Measurements from ENCODE around the gene GCC2.
"Not testable (repeated sequence)": the region's sequence is repeated elsewhere in the genome, so short reads cannot be mapped to it uniquely, and the experiment has no call there.

DNA sequence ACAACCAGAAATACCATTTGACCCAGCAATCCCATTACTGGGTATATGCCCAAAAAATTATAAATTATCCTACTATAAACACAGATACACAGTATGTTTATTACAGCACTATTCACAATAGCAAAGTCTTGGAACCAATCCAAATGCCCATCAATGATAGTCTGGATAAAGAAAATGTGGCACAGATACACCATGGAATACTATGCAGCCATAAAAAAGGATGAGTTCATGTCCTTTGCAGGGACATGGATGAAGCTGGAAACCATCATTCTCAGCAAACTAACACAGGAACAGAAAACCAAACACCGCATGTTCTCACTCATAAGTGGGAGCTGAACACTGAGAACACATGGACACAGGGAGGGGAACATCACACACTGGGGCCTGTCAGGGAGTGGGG lies 13.4 kb upstream of the GCC2 start:
- TF ChIP-seq, protein P1, sequence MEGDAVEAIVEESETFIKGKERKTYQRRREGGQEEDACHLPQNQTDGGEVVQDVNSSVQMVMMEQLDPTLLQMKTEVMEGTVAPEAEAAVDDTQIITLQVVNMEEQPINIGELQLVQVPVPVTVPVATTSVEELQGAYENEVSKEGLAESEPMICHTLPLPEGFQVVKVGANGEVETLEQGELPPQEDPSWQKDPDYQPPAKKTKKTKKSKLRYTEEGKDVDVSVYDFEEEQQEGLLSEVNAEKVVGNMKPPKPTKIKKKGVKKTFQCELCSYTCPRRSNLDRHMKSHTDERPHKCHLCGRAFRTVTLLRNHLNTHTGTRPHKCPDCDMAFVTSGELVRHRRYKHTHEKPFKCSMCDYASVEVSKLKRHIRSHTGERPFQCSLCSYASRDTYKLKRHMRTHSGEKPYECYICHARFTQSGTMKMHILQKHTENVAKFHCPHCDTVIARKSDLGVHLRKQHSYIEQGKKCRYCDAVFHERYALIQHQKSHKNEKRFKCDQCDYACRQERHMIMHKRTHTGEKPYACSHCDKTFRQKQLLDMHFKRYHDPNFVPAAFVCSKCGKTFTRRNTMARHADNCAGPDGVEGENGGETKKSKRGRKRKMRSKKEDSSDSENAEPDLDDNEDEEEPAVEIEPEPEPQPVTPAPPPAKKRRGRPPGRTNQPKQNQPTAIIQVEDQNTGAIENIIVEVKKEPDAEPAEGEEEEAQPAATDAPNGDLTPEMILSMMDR (IDR thresholded peaks at IDR 0.05; ENCODE audit: low read depth, low read length): not testable (repeated sequence)
- TF ChIP-seq POLR2A (IDR thresholded peaks at IDR 0.05; ENCODE audit: extremely low read depth, insufficient read length): not testable (repeated sequence)
